Measurements from ENCODE around the gene TMEM141. TPM values are rescaled to one million over a fixed set of nuclear protein-coding genes. Genes with fewer than 3 reads are reported as not detected.

Gene TMEM141
- total RNA-seq, 1 donor: 30.8 TPM

DNA sequence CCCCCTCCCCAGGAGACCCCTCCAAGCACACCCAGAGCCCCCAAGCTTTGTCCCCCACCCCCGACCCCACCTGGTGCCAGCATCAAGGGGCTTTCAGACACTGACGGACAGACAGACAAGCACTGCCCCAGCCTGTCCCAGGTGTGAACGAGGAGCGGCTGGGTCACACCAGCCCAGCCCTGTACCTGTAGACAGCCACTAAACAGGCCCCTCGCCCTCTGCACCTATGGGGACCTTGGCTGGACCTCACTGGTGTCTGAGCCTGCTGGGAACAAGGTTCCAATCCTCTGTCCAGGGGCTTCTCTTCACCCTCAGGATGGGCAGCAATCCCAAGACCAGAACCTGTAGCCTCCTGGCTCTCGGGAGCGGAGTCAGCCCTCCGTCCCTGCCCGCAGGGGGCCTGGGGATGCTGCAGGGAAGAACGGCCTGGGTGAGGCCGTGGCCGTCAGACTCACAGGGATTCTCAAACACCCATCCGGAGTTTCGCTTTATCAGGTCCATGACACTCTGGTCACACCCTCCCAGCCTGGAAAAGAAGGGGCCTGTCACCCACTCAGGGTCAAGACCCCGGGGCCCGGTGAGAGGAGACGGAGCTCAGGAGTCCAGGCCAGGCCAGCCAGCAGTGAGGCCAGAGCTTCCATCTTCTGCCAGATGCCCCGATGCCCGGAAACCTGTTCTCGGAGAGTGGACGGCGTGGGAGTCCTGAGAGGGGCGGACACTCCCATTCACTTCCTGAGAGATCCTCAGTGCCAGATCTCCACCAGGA lies 45.6 kb upstream of the TMEM141 start:
- TF ChIP-seq, protein P1, sequence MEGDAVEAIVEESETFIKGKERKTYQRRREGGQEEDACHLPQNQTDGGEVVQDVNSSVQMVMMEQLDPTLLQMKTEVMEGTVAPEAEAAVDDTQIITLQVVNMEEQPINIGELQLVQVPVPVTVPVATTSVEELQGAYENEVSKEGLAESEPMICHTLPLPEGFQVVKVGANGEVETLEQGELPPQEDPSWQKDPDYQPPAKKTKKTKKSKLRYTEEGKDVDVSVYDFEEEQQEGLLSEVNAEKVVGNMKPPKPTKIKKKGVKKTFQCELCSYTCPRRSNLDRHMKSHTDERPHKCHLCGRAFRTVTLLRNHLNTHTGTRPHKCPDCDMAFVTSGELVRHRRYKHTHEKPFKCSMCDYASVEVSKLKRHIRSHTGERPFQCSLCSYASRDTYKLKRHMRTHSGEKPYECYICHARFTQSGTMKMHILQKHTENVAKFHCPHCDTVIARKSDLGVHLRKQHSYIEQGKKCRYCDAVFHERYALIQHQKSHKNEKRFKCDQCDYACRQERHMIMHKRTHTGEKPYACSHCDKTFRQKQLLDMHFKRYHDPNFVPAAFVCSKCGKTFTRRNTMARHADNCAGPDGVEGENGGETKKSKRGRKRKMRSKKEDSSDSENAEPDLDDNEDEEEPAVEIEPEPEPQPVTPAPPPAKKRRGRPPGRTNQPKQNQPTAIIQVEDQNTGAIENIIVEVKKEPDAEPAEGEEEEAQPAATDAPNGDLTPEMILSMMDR (IDR thresholded peaks at IDR 0.05; ENCODE audit: insufficient read depth, low read length): no peak
- no peak for DNase-seq (ENCODE audit: low read depth)
- no peak overlapping the region for H3K4me3 ChIP-seq (ENCODE audit: low read depth, low read length)

DNA sequence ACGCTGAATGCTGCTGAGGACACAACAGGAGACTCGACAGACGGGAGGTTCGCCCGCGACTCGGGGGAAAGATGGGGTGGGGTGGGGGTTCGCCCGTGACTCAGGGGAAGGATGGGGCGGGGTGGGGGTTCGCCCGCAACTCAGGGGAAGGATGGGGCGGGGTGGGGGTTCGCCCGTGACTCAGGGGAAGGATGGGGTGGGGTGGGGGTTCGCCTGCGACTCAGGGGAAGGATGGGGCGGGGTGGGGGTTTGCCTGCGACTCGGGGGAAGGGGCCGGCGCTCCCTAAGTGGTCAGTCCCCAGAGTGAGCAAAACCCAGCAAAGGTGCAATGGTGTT lies 45.0 kb upstream of the TMEM141 start:
- TF ChIP-seq, protein P1 (IDR thresholded peaks at IDR 0.05; ENCODE audit: insufficient read depth, low read length): no peak
- no peak overlapping the region for H3K4me3 ChIP-seq (ENCODE audit: low read depth, low read length)
- DNase-seq (ENCODE audit: low read depth): no peak

DNA sequence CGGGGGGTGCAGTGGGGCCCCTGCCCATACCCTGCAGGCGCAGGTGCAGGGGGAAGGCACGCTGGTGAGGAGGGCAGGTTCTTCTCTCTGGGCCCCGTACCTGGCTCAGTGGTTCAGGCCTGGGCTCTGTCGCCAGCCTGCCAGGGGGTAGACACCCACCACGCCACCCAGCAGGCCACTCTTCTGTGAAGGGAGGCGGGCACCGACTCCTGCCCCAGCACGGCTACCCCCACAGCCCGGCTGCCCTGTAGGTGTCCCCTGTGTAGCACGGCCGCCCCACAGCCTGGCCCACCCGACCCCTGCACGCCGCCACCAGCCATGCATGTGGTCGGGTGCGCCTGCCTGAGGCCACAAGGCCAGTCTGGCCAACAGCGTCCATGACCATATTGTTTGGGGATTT lies 44.5 kb upstream of the TMEM141 start:
- TF ChIP-seq, protein P1 (IDR thresholded peaks at IDR 0.05; ENCODE audit: insufficient read depth, low read length): no peak
- no peak for DNase-seq (ENCODE audit: low read depth)

DNA sequence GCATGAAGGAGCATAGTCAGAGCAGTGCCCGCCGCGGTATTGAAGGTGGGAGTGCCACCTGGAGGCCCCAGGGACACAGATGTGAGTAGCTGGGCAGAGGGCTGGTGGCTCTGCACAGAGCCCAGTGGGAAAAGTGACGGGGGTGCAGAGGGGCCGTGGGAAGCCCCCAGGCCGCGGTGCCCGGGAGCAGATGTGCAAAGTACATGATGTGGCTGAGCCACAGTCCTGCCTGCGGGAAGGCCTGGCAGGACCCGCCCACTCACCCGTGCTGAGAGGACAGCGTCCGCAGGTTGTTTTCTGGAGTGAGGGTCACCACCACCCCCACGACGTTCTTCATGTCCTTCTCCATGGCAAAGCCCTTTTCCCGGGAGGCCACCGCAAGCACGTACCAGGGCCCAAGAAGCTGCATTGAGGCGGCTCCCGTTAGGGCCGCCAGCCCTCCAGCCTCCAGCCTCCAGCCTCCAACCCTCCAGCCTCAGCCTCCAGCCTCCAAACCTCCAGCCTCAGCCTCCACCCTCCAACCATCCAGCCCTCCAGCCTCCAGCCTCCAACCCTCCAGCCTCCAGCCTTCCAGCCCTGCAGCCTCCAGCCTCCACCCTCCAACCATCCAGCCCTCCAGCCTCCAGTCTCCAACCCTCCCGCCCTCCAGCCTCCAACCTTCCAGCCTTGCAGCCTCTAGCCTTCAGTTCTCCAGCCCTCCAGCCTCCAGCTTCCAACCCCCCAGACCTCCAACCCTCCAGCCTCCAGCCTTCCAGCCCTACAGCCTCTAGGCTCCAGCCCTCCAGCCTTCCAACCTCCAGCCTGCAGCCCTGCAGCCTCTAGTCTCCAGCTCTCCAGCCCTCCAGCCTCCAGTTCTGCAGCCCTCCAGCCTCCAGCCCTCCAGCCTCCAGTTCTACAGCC lies 43.7 kb upstream of the TMEM141 start:
- TF ChIP-seq, protein P1 (IDR thresholded peaks at IDR 0.05; ENCODE audit: insufficient read depth, low read length): no peak
- H3K4me3 ChIP-seq (ENCODE audit: low read depth, low read length): no peak overlapping the region
- no peak for DNase-seq (ENCODE audit: low read depth)

More for the DNA sequence above, 44.5 kb upstream of the TMEM141 start:
- H3K4me3 ChIP-seq (ENCODE audit: low read depth, low read length): no peak overlapping the region

DNA sequence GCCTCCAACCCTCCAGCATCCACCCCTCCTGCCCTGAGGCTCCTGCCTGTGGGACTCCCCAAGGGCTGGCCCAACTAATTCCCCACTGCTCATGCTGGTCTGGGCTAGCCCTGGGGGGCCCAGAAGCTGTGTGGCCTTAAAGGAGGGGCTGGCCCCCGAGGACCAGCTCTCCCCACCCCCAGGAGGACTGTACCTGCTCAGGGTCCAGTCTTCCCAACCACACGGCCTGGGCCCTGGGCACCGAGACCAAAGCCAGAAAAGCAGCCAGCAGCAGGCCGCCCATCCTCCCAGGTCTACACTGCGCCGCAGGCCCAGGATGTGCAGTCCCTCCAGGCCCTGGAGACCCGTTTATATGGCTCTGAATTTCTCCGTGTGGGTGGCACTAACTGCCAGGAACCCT lies 42.9 kb upstream of the TMEM141 start, which contains the start of gene LCN6:
TSS of gene LCN6 (minus strand) at position 325 of the 400 bp plus-strand sequence. CDS start at position 283, 42 bp downstream.
- TF ChIP-seq, protein P1 (IDR thresholded peaks at IDR 0.05; ENCODE audit: insufficient read depth, low read length): no peak

DNA sequence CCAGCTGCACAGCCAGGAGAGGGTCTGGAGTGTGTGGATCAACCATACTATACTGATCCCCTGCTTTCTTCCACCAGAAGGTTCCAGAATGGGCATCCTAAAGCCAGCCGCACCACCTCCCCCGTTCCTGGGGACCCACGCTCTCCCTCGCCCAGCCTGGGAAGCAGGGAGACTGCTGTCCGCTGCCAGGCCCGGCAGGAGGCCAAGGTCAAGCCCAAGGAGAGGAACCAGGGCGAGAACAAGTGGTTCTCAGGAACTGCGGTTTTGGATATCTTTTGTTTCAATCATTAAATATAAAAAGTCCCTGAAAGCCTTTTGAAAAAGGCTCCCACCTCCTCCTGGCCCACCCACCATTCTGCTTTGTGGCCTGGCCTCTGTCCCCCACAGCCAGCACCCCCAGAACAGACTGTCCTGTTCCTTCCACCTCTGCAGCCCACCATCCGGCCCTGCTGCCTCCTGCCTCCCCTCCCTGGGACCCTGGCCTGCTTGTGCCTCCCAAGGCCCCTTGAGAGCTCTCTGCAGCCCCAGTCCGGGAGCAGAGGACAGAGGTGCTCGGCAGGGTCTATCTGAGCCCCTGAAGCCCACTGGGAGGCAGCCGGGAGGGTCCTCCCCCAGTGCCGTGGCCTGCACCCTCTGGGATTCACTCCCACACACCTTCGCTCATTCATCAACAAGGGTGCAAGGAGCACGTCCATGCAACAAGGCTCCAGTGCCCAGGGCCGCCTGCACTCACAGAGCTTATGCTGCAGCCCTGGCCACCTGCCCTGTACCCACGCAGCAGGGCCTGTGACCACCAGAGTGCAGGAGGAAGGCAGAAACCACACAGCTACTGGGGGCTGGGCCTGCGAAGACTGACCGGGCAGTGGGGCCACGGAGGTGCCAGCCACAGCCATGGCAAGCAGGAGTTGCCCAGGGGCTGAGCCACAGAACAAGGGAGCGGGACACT lies 42.2 kb upstream of the TMEM141 start:
- TF ChIP-seq, protein P1 (IDR thresholded peaks at IDR 0.05; ENCODE audit: insufficient read depth, low read length): no peak
- no peak for DNase-seq (ENCODE audit: low read depth)
- no peak overlapping the region for H3K4me3 ChIP-seq (ENCODE audit: low read depth, low read length)

More for the DNA sequence above, 42.9 kb upstream of the TMEM141 start, which contains the start of gene LCN6:
- H3K4me3 ChIP-seq (ENCODE audit: low read depth, low read length): no peak within 1 kb of the TSS
- no peak for DNase-seq (ENCODE audit: low read depth)
